HG02798 (cell line): ENCODE results near the gene SMIM38.

ENCODE experiments used
- ATAC-seq: cut with Tn5 transposase; IDR thresholded peaks from one replicate; pipeline ENCODE4 v1.9.1; 2021; ENCODE audit warnings: mild to moderate bottlenecking; ENCODE audit not compliant: unreplicated experiment, poor library complexity

SMIM38 gene

GRCh38 chr11:69173925-69174581 is 18.3 kb downstream of the SMIM38 start:
- no peak for ATAC-seq

- no peak for ATAC-seq
Measured at GRCh38 chr11:69174841-69175240, 19.1 kb downstream of the SMIM38 start.

GRCh38 chr11:69178819-69179482 is 23.2 kb downstream of the SMIM38 start:
- ATAC-seq, result no peak

- ATAC-seq, result no peak
Measured at GRCh38 chr11:69180226-69180625, 24.5 kb downstream of the SMIM38 start.

GRCh38 chr11:69180726-69181125 is 25.0 kb downstream of the SMIM38 start:
- no peak for ATAC-seq

GRCh38 chr11:69183613-69184012 is 27.9 kb downstream of the SMIM38 start:
- peak; percentile 72 for ATAC-seq

GRCh38 chr11:69186316-69187260 is 30.9 kb downstream of the SMIM38 start:
- no peak for ATAC-seq

- no peak for ATAC-seq
Measured at GRCh38 chr11:69187540-69188065, 31.9 kb downstream of the SMIM38 start.

- no peak for ATAC-seq
Measured at GRCh38 chr11:69189059-69189458, 33.3 kb downstream of the SMIM38 start.

GRCh38 chr11:69190796-69191536 is 35.2 kb downstream of the SMIM38 start:
- no peak for ATAC-seq

- no peak for ATAC-seq
Measured at GRCh38 chr11:69192301-69192721, 36.6 kb downstream of the SMIM38 start.

GRCh38 chr11:69193151-69193550 is 37.4 kb downstream of the SMIM38 start:
- ATAC-seq, result no peak

- no peak for ATAC-seq
Measured at GRCh38 chr11:69193629-69194028, 37.9 kb downstream of the SMIM38 start.

GRCh38 chr11:69194396-69194795 is 38.7 kb downstream of the SMIM38 start:
- no peak for ATAC-seq

GRCh38 chr11:69194956-69195355 is 39.2 kb downstream of the SMIM38 start:
- ATAC-seq, result no peak

GRCh38 chr11:69195824-69196782 is 40.4 kb downstream of the SMIM38 start:
- ATAC-seq, result no peak

- no peak for ATAC-seq
Measured at GRCh38 chr11:69196783-69197169, 41.0 kb downstream of the SMIM38 start.

GRCh38 chr11:69198891-69199582 is 43.3 kb downstream of the SMIM38 start:
- no peak for ATAC-seq
